Body of pancreas (tissue), 4 donors: Measurements from ENCODE around the gene MACROH2A2. TPM values are rescaled to one million over a fixed set of nuclear protein-coding genes. Genes with fewer than 3 reads are reported as not detected.

Source experiments
- ATAC-seq: fragments of 150-250 bp; one replicate; pipeline ENCODE4 v1.9.1; 2016
- DNase-seq, 4 donors: peaks; one replicate each; pipeline ENCODE4 v3.0.0-alpha.2; 2019
- H3K27ac ChIP-seq, 4 donors: fragments of 200-600 bp; sonication (generic); 1 replicate in 3 of 4; 2 replicates in 1 of 4; pipeline versions ENCODE4 v1.5.1 to v1.6.1; 2016 to 2019; ENCODE audit warnings: mild to moderate bottlenecking in 1 of 4, mixed read lengths in 1 of 4, moderate library complexity in 1 of 4
- H3K27me3 ChIP-seq, 2 donors: fragments of 200-600 bp; sonication (generic); one replicate each; pipeline ENCODE4 v1.6.0; 2016; ENCODE audit warnings: mild to moderate bottlenecking in 1 of 2
- H3K36me3 ChIP-seq, 2 donors: fragments of 200-600 bp; sonication (generic); replicated peaks in 1 of 2; 2 replicates each; pipeline ENCODE4 v1.5.1; 2016; ENCODE audit warnings: low read depth in 2 of 2; ENCODE audit not compliant: insufficient read depth in 1 of 2
- H3K4me1 ChIP-seq: fragments of 200-600 bp; sonication (generic); one replicate; pipeline ENCODE4 v1.6.0; 2016
- H3K4me3 ChIP-seq, 2 donors: fragments of 200-600 bp; sonication (generic); 1 replicate in 1 of 2; 2 replicates in 1 of 2; pipeline ENCODE4 v1.5.1; 2016 to 2019
- H3K9me3 ChIP-seq, 3 donors: fragments of 200-600 bp; sonication (generic); 1 replicate in 2 of 3; 2 replicates in 1 of 3; pipeline ENCODE4 v1.5.1; 2016
- CTCF ChIP-seq, 7 experiments: fragments of 450-650 bp in 4 of 7; fragments of 200-600 bp in 3 of 7; sonication (generic) in 3 of 7; IDR thresholded peaks; one replicate each; pipeline ENCODE4 v1.5.1; 2016 to 2019; ENCODE audit warnings: antibody characterized with exemption in 7 of 7
- POLR2A ChIP-seq, 3 donors: fragments of 450-650 bp; IDR thresholded peaks; one replicate each; pipeline ENCODE4 v1.6.1; 2016; ENCODE audit warnings: antibody characterized with exemption in 3 of 3, mild to moderate bottlenecking in 2 of 3
- whole genome bisulfite sequencing, 2 donors: methylation state at CpG; one replicate each; pipeline ENCODE4 v1.1.5; 2017; 5-methylcytosine and 5-hydroxymethylcytosine counted together
- intact Hi-C: fragments of 100-400 bp; cut with DNase I; formaldehyde crosslinking; loops from one replicate; pipeline ENCODE4 v1.15.1; 2023
- total RNA-seq, 2 donors: library from RNA; depleted of rRNA; stranded (reverse); fragments of >200 nt; gene quantifications; one replicate each; pipeline ENCODE4 v1.1.0, GENCODE V29; 2016

Gene MACROH2A2
- total RNA-seq, 2 donors from 2014 or later: 0.99 to 10.6 TPM

- no peak for ATAC-seq
- WGBS, 2 donors: 25 to 32% methylated on average over 1 of the region's 1 CpG
- TF ChIP-seq CTCF (IDR thresholded peaks at IDR 0.05) (no peak), POLR2A (IDR thresholded peaks at IDR 0.05) (no peak)
- Histone ChIP-seq H3K27me3 (no peaks in the 10 kb centered on the region), H3K4me3 (no peak overlapping the region), H3K36me3 (peaks cover 0 to 15% of the 10 kb centered on the region in 2 donors), H3K9me3 (no peaks in the 10 kb centered on the region), H3K27ac (no peak overlapping the region), H3K4me1 (peaks cover 31% of the 10 kb centered on the region)
- no peak for DNase-seq
- intact Hi-C loops: no loop called here
Measured at GRCh38 chr10:70160798-70161197, 108.2 kb downstream of the MACROH2A2 start.

Other genes with a start within 250 kb of the MACROH2A2 start
- gene AIFM2, start 80.0 kb downstream of the MACROH2A2 start, total RNA-seq: 10 to 100 TPM in 1 of 2 donors, 1 to 10 TPM in 1; 4.2 to 12.2 TPM
- 10 to 100 TPM; 16.2 to 17.6 TPM for gene TYSND1, start 93.9 kb downstream of the MACROH2A2 start, total RNA-seq
- 10 to 100 TPM; 26.0 to 29.8 TPM for gene SAR1A, start 117.7 kb downstream of the MACROH2A2 start, total RNA-seq
- gene PPA1, start 180.6 kb downstream of the MACROH2A2 start, total RNA-seq: 100 to 1,000 TPM; 101 to 108 TPM
- gene NPFFR1, start 231.2 kb downstream of the MACROH2A2 start, total RNA-seq: not detected